ENCODE data around the gene PCDH9. TPM values are rescaled to one million over a fixed set of nuclear protein-coding genes. Genes with fewer than 3 reads are reported as not detected.

PCDH9 gene
- total and polyA plus RNA-seq, 2 of the 4 experiments (the other 2 are of a cell fraction), result 2.2 to 10.2 TPM

DNA sequence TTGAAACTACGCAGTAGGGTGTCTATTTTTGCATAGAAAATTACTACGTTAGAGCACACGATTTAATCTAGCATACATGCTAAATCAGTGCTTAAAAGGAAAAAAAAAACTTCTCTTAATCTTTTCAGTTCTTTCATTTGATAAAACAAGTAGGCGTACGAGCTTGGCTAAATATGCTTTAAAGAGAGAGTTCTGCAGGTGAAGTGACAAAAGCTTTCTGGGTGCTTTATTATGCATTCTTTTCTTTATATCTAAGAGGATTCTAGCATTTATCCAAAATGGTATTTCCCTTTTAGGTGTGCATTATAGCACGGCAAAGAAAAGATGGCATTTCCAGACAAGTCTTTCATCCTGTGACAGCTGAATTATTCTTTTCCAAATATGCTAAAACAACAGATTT, 281.2 kb downstream of the PCDH9 start:
- Histone ChIP-seq H3K9ac (ENCODE audit: low read depth, low read length) (no peak overlapping the region), H2BK5ac (ENCODE audit: low read depth, low read length, poor library complexity, severe bottlenecking) (no peak overlapping the region), H3K23ac (ENCODE audit: low read depth, low read length) (no peak overlapping the region), H3K4ac (ENCODE audit: low read depth, low read length) (no peak overlapping the region), H2AK9ac (replicated peaks; ENCODE audit: low read depth, low read length, poor library complexity) (no peak overlapping the region), H2BK120ac (ENCODE audit: low read depth, low read length) (no peak overlapping the region), H3K79me1 (ENCODE audit: low read depth in 1 of 2, low read length in 2 of 2) (no peaks in the 10 kb centered on the region), H3K56ac (ENCODE audit: extremely low read depth, insufficient read depth, low read length) (no peak overlapping the region), H2AK5ac (ENCODE audit: low read depth, low read length) (no peak overlapping the region), H3K9me1 (ENCODE audit: insufficient read depth, low read length) (no peaks in the 10 kb centered on the region), H4K20me1 (ENCODE audit: insufficient read depth, low read length) (no peaks in the 10 kb centered on the region), H3K18ac (ENCODE audit: low read depth, low read length) (no peak overlapping the region), H4K91ac (ENCODE audit: insufficient read depth, low read depth, low read length) (no peak overlapping the region), H3K14ac (replicated peaks; ENCODE audit: low read depth, low read length) (no peak overlapping the region), H3K4me3 (ENCODE audit: insufficient read depth, low read depth, low read length) (no peak overlapping the region), H2BK20ac (ENCODE audit: low read depth, low read length) (no peak overlapping the region), H2BK15ac (ENCODE audit: low read depth, low read length) (no peak overlapping the region), H2AFZ (replicated peaks; ENCODE audit: low read length, poor library complexity) (no peak overlapping the region), H3K4me1 (ENCODE audit: control insufficient read depth, insufficient read depth, low read length) (no peaks in the 10 kb centered on the region), H3K36me3 (ENCODE audit: control insufficient read depth, insufficient read depth, low read length) (no peaks in the 10 kb centered on the region), H3K9me3 (ENCODE audit: control insufficient read depth, insufficient read depth, low read length) (no peaks in the 10 kb centered on the region), H4K8ac (ENCODE audit: low read depth in 2 of 2, low read length in 2 of 2) (no peak overlapping the region), H3K4me2 (ENCODE audit: low read depth, low read length) (no peak overlapping the region), H3K27ac (ENCODE audit: insufficient read depth, low read length) (no peak overlapping the region), H3K27me3 (ENCODE audit: control insufficient read depth, insufficient read depth, low read length) (no peaks in the 10 kb centered on the region), H4K5ac (ENCODE audit: low read depth, low read length) (no peak overlapping the region)
- no TSS peak for BruUV-seq (replicated peaks)
- TF ChIP-seq MAFK (IDR thresholded peaks at IDR 0.05; ENCODE audit: low read depth, low read length) (no peak), RFX5 (IDR thresholded peaks at IDR 0.05; ENCODE audit: low read depth, low read length) (no peak), POLR2A (IDR thresholded peaks at IDR 0.05; ENCODE audit: low read depth, low read length) (no peak), CEBPB (IDR thresholded peaks at IDR 0.05; ENCODE audit: low read depth, low read length) (no peak), RAD21 (IDR thresholded peaks at IDR 0.05; ENCODE audit: low read length) (no peak), NFE2L2 (IDR thresholded peaks at IDR 0.05; ENCODE audit: low read depth, low read length) (no peak), CTCF (conservative IDR thresholded peaks at IDR 0.05; ENCODE audit: low read depth, low read length) (no peak), MXI1 (IDR thresholded peaks at IDR 0.05; ENCODE audit: borderline replicate concordance, low read depth, low read length) (no peak), CHD1 (IDR thresholded peaks at IDR 0.05; ENCODE audit: low read depth, low read length) (no peak), ELK1 (IDR thresholded peaks at IDR 0.05; ENCODE audit: borderline replicate concordance, low read depth, low read length) (no peak), BHLHE40 (IDR thresholded peaks at IDR 0.05; ENCODE audit: low read depth, low read length) (no peak), SMC3 (IDR thresholded peaks at IDR 0.05; ENCODE audit: low read depth, low read length) (no peak), RCOR1 (IDR thresholded peaks at IDR 0.05; ENCODE audit: insufficient replicate concordance, low read length) (no peak), MAZ (IDR thresholded peaks at IDR 0.05; ENCODE audit: borderline replicate concordance, low read depth, low read length) (no peak), FOS (IDR thresholded peaks at IDR 0.05; ENCODE audit: low read depth, low read length) (no peak)
- TF ChIP-seq, protein P1, sequence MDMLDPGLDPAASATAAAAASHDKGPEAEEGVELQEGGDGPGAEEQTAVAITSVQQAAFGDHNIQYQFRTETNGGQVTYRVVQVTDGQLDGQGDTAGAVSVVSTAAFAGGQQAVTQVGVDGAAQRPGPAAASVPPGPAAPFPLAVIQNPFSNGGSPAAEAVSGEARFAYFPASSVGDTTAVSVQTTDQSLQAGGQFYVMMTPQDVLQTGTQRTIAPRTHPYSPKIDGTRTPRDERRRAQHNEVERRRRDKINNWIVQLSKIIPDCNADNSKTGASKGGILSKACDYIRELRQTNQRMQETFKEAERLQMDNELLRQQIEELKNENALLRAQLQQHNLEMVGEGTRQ (IDR thresholded peaks at IDR 0.05; ENCODE audit: low read depth, low read length), result no peak
- ATAC-seq (ENCODE audit: low read depth), result no peak
- no CpG with 5 or more reads among the region's 6 CpGs for WGBS, 2 experiments (ENCODE audit: extremely low coverage in 2 of 2, insufficient read length in 1 of 2)
- in situ Hi-C loops (cut with MboI; ENCODE audit: low sequenced_read_pairs), result no loop called here
- ChIA-PET CTCF (interaction anchor here (0.7 kb wide), 1 partner anchor 137 kb away, joined by 3 read pairs; no protein-coding TSS in a partner anchor), POLR2A (ENCODE audit: unreplicated experiment) (no interaction called here)
- dilution Hi-C loops (cut with HindIII; ENCODE audit: low sequenced_read_pairs, unreplicated experiment), result no loop called here
- no peak for DNase-seq
- intact Hi-C loops (cut with micrococcal nuclease), result no loop called here

All from IMR-90 (cell line).